ENCODE measurements around the gene TXLNG.
"Not testable (repeated sequence)": the region's sequence is repeated elsewhere in the genome, so short reads cannot be mapped to it uniquely, and the experiment has no call there.

The TXLNG gene

GRCh38 chrX:16774746-16775145, 11.5 kb upstream of the TXLNG start:
- H3K9ac ChIP-seq (ENCODE audit: low read length), result no peak overlapping the region
- no peak overlapping the region for H2AFZ ChIP-seq (ENCODE audit: low read depth, low read length)
- H3K4me2 ChIP-seq (ENCODE audit: low read length), result no peak overlapping the region
- H3K79me2 ChIP-seq (ENCODE audit: low read length), result no peaks in the 10 kb centered on the region
- H3K27ac ChIP-seq (ENCODE audit: low read length), result no peak overlapping the region
- no peak overlapping the region for H3K4me3 ChIP-seq (ENCODE audit: low read length)
- TF ChIP-seq CTCF (IDR thresholded peaks at IDR 0.05; ENCODE audit: low read depth, low read length) (no peak), EZH2phosphoT487 (IDR thresholded peaks at IDR 0.05; ENCODE audit: low read depth) (no peak)
- no peaks in the 10 kb centered on the region for H3K27me3 ChIP-seq (ENCODE audit: low read depth, low read length)
- no peaks in the 10 kb centered on the region for H3K36me3 ChIP-seq (replicated peaks; ENCODE audit: low read depth, low read length)
- H3K4me1 ChIP-seq (ENCODE audit: low read length), result no peaks in the 10 kb centered on the region
- no peaks in the 10 kb centered on the region for H4K20me1 ChIP-seq (ENCODE audit: insufficient read depth, low read length)
- no peaks in the 10 kb centered on the region for H3K9me3 ChIP-seq (ENCODE audit: insufficient read depth, low read length)

- no peaks in the 10 kb centered on the region for H3K9me3 ChIP-seq (ENCODE audit: insufficient read depth, low read length)
- no peak for TF ChIP-seq CTCF (IDR thresholded peaks at IDR 0.05; ENCODE audit: low read depth, low read length)
- no peak for TF ChIP-seq EZH2phosphoT487 (IDR thresholded peaks at IDR 0.05; ENCODE audit: low read depth)
- H3K4me1 ChIP-seq (ENCODE audit: low read length), result no peaks in the 10 kb centered on the region
- H2AFZ ChIP-seq (ENCODE audit: low read depth, low read length), result no peak overlapping the region
- H3K27me3 ChIP-seq (ENCODE audit: low read depth, low read length), result no peaks in the 10 kb centered on the region
- no peak overlapping the region for H3K9ac ChIP-seq (ENCODE audit: low read length)
- H4K20me1 ChIP-seq (ENCODE audit: insufficient read depth, low read length), result no peaks in the 10 kb centered on the region
- H3K27ac ChIP-seq (ENCODE audit: low read length), result no peak overlapping the region
- H3K4me3 ChIP-seq (ENCODE audit: low read length), result no peak overlapping the region
- no peaks in the 10 kb centered on the region for H3K79me2 ChIP-seq (ENCODE audit: low read length)
- H3K4me2 ChIP-seq (ENCODE audit: low read length), result no peak overlapping the region
- H3K36me3 ChIP-seq (replicated peaks; ENCODE audit: low read depth, low read length), result no peaks in the 10 kb centered on the region
These were observed 7.7 kb upstream of the TXLNG start for GRCh38 chrX:16778545-16778944.

- TF ChIP-seq CTCF (IDR thresholded peaks at IDR 0.05; ENCODE audit: low read depth, low read length), result no peak
- no peak for TF ChIP-seq EZH2phosphoT487 (IDR thresholded peaks at IDR 0.05; ENCODE audit: low read depth)
- no peak overlapping the region for H3K4me3 ChIP-seq (ENCODE audit: low read length)
- no peak overlapping the region for H3K9ac ChIP-seq (ENCODE audit: low read length)
- H3K79me2 ChIP-seq (ENCODE audit: low read length), result no peaks in the 10 kb centered on the region
- no peaks in the 10 kb centered on the region for H3K36me3 ChIP-seq (replicated peaks; ENCODE audit: low read depth, low read length)
- H4K20me1 ChIP-seq (ENCODE audit: insufficient read depth, low read length), result no peaks in the 10 kb centered on the region
- no peak overlapping the region for H3K4me2 ChIP-seq (ENCODE audit: low read length)
- H2AFZ ChIP-seq (ENCODE audit: low read depth, low read length), result no peak overlapping the region
- no peaks in the 10 kb centered on the region for H3K9me3 ChIP-seq (ENCODE audit: insufficient read depth, low read length)
- H3K27ac ChIP-seq (ENCODE audit: low read length), result no peak overlapping the region
- no peaks in the 10 kb centered on the region for H3K27me3 ChIP-seq (ENCODE audit: low read depth, low read length)
- H3K4me1 ChIP-seq (ENCODE audit: low read length), result no peaks in the 10 kb centered on the region
These were observed 7.3 kb upstream of the TXLNG start for GRCh38 chrX:16778993-16779392.

- not testable (repeated sequence) for H3K4me2 ChIP-seq (ENCODE audit: low read length)
These were observed 6.5 kb upstream of the TXLNG start for GRCh38 chrX:16779815-16780214.

GRCh38 chrX:16783452-16783851, 2.8 kb upstream of the TXLNG start:
- Histone ChIP-seq H3K4me2 (ENCODE audit: low read length) (no peak overlapping the region), H3K79me2 (ENCODE audit: low read length) (peaks cover 21% of the 10 kb centered on the region), H3K27ac (ENCODE audit: low read length) (no peak overlapping the region), H4K20me1 (ENCODE audit: insufficient read depth, low read length) (peaks cover 8% of the 10 kb centered on the region), H2AFZ (ENCODE audit: low read depth, low read length) (no peak overlapping the region), H3K4me3 (ENCODE audit: low read length) (no peak overlapping the region), H3K36me3 (replicated peaks; ENCODE audit: low read depth, low read length) (peaks cover 2% of the 10 kb centered on the region), H3K4me1 (ENCODE audit: low read length) (peaks cover 7% of the 10 kb centered on the region), H3K27me3 (ENCODE audit: low read depth, low read length) (no peaks in the 10 kb centered on the region), H3K9ac (ENCODE audit: low read length) (no peak overlapping the region), H3K9me3 (ENCODE audit: insufficient read depth, low read length) (no peaks in the 10 kb centered on the region)
- TF ChIP-seq CTCF (IDR thresholded peaks at IDR 0.05; ENCODE audit: low read depth, low read length) (no peak), EZH2phosphoT487 (IDR thresholded peaks at IDR 0.05; ENCODE audit: low read depth) (no peak)

More at GRCh38 chrX:16779815-16780214, 6.5 kb upstream of the TXLNG start:
- not testable (repeated sequence) for H3K9me3 ChIP-seq (ENCODE audit: insufficient read depth, low read length); H3K4me3 ChIP-seq (ENCODE audit: low read length); H3K36me3 ChIP-seq (replicated peaks; ENCODE audit: low read depth, low read length); H3K79me2 ChIP-seq (ENCODE audit: low read length); H3K9ac ChIP-seq (ENCODE audit: low read length); H3K27me3 ChIP-seq (ENCODE audit: low read depth, low read length); H3K27ac ChIP-seq (ENCODE audit: low read length); H4K20me1 ChIP-seq (ENCODE audit: insufficient read depth, low read length); H2AFZ ChIP-seq (ENCODE audit: low read depth, low read length); H3K4me1 ChIP-seq (ENCODE audit: low read length)

GRCh38 chrX:16784440-16784839, 1.8 kb upstream of the TXLNG start:
- H3K4me1 ChIP-seq (ENCODE audit: low read length); H3K9ac ChIP-seq (ENCODE audit: low read length); H3K27ac ChIP-seq (ENCODE audit: low read length); H2AFZ ChIP-seq (ENCODE audit: low read depth, low read length); H4K20me1 ChIP-seq (ENCODE audit: insufficient read depth, low read length); H3K4me3 ChIP-seq (ENCODE audit: low read length); H3K27me3 ChIP-seq (ENCODE audit: low read depth, low read length); H3K36me3 ChIP-seq (replicated peaks; ENCODE audit: low read depth, low read length); H3K4me2 ChIP-seq (ENCODE audit: low read length); H3K9me3 ChIP-seq (ENCODE audit: insufficient read depth, low read length): not testable (repeated sequence)
- peaks cover 31% of the 10 kb centered on the region for H3K79me2 ChIP-seq (ENCODE audit: low read length)
